ENCODE data around the gene CNNM4.

Gene CNNM4

GRCh38 chr2:96760036-96760985 lies at the start of gene CNNM4:
CNNM4 (plus strand) TSS chr2:96760902; CDS start chr2:96761000, 98 bp downstream.
- peak; percentile 86 for DNase-seq (ENCODE audit: low read depth)

GRCh38 chr2:96710985-96711384 lies 49.7 kb upstream of the CNNM4 start:
- DNase-seq (ENCODE audit: low read depth), result no peak

GRCh38 chr2:96715658-96716057 lies 45.0 kb upstream of the CNNM4 start:
- DNase-seq (ENCODE audit: low read depth), result no peak

GRCh38 chr2:96716388-96716787 lies 44.3 kb upstream of the CNNM4 start:
- DNase-seq (ENCODE audit: low read depth), result no peak

- no peak for DNase-seq (ENCODE audit: low read depth)
Observed at GRCh38 chr2:96726131-96726530, 34.6 kb upstream of the CNNM4 start.

- no peak for DNase-seq (ENCODE audit: low read depth)
Observed at GRCh38 chr2:96727431-96727830, 33.3 kb upstream of the CNNM4 start.

GRCh38 chr2:96729748-96730147 lies 31.0 kb upstream of the CNNM4 start:
- DNase-seq (ENCODE audit: low read depth), result no peak

GRCh38 chr2:96730212-96730611 lies 30.5 kb upstream of the CNNM4 start:
- no peak for DNase-seq (ENCODE audit: low read depth)

- DNase-seq (ENCODE audit: low read depth), result no peak
Observed at GRCh38 chr2:96733931-96734330, 26.8 kb upstream of the CNNM4 start.

- no peak for DNase-seq (ENCODE audit: low read depth)
Observed at GRCh38 chr2:96734880-96735583, 25.7 kb upstream of the CNNM4 start.

GRCh38 chr2:96737251-96737650 lies 23.5 kb upstream of the CNNM4 start:
- no peak for DNase-seq (ENCODE audit: low read depth)

GRCh38 chr2:96737831-96738230 lies 22.9 kb upstream of the CNNM4 start:
- DNase-seq (ENCODE audit: low read depth), result no peak

- DNase-seq (ENCODE audit: low read depth), result no peak
Observed at GRCh38 chr2:96739076-96739632, 21.5 kb upstream of the CNNM4 start.

- DNase-seq (ENCODE audit: low read depth), result peak; percentile 95
Observed at GRCh38 chr2:96739633-96740428, 20.9 kb upstream of the CNNM4 start, which contains the start of gene LMAN2L. LMAN2L (minus strand) TSS chr2:96740064; CDS start chr2:96740040, 24 bp downstream.

- DNase-seq (ENCODE audit: low read depth), result no peak
Observed at GRCh38 chr2:96747061-96747617, 13.6 kb upstream of the CNNM4 start.

- DNase-seq (ENCODE audit: low read depth), result no peak
Observed at GRCh38 chr2:96751800-96752199, 8.9 kb upstream of the CNNM4 start.

- no peak for DNase-seq (ENCODE audit: low read depth)
Observed at GRCh38 chr2:96753661-96754282, 6.9 kb upstream of the CNNM4 start.

GRCh38 chr2:96754317-96754716 lies 6.4 kb upstream of the CNNM4 start:
- DNase-seq (ENCODE audit: low read depth), result no peak

GRCh38 chr2:96756788-96757476 lies 3.8 kb upstream of the CNNM4 start:
- no peak for DNase-seq (ENCODE audit: low read depth)

GRCh38 chr2:96757477-96757860 lies 3.2 kb upstream of the CNNM4 start:
- no peak for DNase-seq (ENCODE audit: low read depth)

- DNase-seq (ENCODE audit: low read depth), result no peak
Observed at GRCh38 chr2:96758987-96759386, 1.7 kb upstream of the CNNM4 start.

Data from activated T-cell treated with anti-CD3 and anti-CD28 coated beads for 1 hour (primary cell).